Thyroid gland (tissue), 4 donors: Measurements from ENCODE around the gene ZNF777.

ENCODE experiments used
- POLR2A ChIP-seq, 2 donors: fragments of 450-650 bp; IDR thresholded peaks; one replicate each; pipeline ENCODE4 v1.6.1; 2017; ENCODE audit warnings: antibody characterized with exemption in 2 of 2, mild to moderate bottlenecking in 2 of 2, moderate library complexity in 1 of 2
- TF ChIP-seq, protein P1 (sequence below), 6 experiments: fragments of 200-600 bp in 3 of 6; fragments of 450-650 bp in 3 of 6; sonication (generic) in 3 of 6; IDR thresholded peaks; one replicate each; pipeline ENCODE4 v1.5.1; 2016 to 2019; ENCODE audit warnings: antibody characterized with exemption in 6 of 6, mild to moderate bottlenecking in 2 of 6, inconsistent platforms in 1 of 6, moderate library complexity in 1 of 6

DNA sequence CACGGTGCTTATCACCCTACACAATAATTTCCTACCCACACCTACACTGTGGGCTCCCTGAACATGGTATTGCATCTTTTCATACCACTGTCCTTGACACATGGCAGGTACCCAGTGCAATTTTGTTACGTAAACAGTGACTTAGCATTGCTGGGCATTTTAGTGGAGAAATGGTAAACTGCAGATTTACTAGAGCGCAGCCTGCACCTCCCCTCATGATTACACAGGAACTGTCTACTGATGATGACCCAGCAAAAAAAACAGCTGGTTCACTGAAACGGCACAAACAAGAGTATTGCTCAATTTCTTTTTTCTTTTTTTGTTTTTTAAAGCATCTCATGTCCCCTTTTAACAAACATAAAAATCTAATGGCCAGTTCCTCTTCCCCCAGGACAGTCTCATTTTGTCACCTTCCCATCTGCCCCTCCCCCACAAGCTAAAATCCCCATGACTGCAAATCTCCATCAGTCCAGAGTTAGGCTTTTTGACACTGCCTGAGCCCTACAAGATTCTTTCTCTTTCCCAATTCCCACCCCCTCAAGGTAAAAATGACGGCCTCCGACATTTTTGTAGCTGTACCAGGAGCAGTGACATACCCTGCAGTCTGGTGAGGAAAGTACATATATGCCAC is 34.0 kb upstream of the ZNF777 start:
- TF ChIP-seq, protein P1, sequence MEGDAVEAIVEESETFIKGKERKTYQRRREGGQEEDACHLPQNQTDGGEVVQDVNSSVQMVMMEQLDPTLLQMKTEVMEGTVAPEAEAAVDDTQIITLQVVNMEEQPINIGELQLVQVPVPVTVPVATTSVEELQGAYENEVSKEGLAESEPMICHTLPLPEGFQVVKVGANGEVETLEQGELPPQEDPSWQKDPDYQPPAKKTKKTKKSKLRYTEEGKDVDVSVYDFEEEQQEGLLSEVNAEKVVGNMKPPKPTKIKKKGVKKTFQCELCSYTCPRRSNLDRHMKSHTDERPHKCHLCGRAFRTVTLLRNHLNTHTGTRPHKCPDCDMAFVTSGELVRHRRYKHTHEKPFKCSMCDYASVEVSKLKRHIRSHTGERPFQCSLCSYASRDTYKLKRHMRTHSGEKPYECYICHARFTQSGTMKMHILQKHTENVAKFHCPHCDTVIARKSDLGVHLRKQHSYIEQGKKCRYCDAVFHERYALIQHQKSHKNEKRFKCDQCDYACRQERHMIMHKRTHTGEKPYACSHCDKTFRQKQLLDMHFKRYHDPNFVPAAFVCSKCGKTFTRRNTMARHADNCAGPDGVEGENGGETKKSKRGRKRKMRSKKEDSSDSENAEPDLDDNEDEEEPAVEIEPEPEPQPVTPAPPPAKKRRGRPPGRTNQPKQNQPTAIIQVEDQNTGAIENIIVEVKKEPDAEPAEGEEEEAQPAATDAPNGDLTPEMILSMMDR (IDR thresholded peaks at IDR 0.05), result no peak
- no peak for TF ChIP-seq POLR2A (IDR thresholded peaks at IDR 0.05)
